Measurements from ENCODE around the gene EVA1A.

- TF ChIP-seq CTCF (IDR thresholded peaks at IDR 0.05) (no peak), POLR2A (IDR thresholded peaks at IDR 0.05) (no peak), EP300 (IDR thresholded peaks at IDR 0.05) (no peak)
Measured at GRCh38 chr2:75594596-75594995, 33.9 kb upstream of the EVA1A start.

Data from tibial nerve (tissue), 4 donors.